Superior temporal gyrus (tissue), 1 donor: ENCODE measurements around the gene SP110.
"Not testable (repeated sequence)": the region's sequence is repeated elsewhere in the genome, so short reads cannot be mapped to it uniquely, and the experiment has no call there.

Source experiments
- DNase-seq: peaks from one replicate; pipeline ENCODE4 v3.0.0-alpha.2; 2016; ENCODE audit errors: extremely low spot score

Gene SP110

DNA sequence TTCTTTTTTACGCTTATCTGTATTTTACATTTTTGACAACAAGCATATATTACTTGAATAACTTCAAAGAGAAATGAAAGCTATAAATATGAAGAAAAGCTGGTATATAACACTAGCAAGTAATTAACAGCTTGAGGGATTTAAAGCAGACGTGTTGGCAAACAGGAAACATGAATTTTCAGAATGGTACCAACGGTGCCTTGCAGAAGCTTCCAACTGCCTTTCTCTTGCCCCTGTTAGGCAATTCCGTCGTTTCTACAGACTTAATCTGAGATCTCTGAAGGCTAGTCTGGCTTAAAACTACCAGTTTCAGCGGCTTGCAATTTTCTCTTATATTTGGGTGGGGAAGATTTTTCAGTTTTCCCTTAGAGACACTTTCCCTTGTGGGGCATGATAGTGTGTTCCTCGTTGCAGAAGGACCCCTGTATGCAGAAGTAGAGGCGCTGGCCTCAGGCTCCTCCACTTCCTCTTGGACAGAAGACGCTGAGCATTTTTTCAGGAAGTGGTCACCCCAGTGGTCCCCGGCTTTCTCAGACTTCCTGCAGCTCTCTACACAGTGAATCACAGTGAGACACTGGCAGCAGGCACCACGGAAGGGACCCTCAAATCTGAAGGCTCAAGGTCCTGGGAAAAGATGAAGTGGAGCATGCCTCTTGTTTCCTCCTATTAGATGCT is 94.9 kb downstream of the SP110 start:
- DNase-seq = no peak

DNA sequence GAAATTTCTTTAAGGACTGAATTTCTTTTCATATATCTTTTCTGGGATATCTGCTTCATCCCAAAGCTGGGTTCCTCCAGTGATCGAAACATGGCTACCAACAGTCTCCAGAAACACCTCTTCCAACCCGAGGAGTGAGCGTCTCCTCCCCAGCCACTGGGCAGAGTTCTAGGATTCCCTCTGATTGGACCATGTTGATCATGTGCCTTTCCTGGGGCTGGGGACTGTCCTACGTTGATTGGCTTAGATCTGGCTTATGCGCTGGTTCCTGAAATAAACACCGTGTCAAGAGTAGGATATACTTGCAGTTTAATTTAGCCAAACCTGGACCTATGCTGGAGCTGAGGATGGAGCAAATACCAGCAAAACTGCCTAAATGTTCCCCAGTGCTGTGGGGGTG is 95.5 kb downstream of the SP110 start:
- DNase-seq = no peak

DNA sequence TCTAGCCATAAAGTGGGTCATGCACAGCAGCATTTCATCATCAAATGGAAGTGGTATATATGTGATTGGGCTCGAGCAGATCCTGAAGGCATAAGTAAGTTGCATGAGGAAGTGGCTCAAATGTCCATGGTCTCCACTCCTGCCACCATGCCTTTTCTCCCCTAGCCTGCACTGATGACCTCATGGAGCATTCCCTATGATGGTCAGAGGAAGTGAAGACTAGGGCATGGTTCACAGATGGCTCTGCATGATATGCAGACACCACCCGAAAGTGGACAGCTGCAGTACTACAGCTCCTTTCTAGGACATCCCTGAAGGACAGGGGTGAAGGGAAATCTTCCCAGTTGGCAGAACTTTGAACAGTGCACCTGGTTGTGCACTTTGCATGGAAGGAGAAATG is 99.4 kb downstream of the SP110 start:
- not testable (repeated sequence) for DNase-seq

DNA sequence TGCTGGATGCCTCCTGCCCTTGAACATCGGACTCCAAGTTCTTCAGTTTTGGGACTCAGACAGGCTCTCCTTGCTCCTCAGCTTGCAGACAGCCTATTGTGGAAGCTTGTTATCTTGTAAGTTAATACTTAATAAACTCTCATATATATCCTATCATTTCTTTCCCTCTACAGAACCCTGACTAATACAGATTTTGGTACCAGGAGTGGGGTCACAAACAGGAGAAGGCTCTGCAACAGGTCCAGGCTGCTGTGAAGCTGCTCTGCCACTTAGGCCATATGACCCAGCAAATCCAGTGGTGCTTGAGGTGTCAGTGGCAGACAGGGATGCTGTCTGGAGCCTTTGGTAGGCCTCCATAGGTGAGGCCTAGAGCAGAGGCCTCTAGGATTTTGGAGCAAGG is 100.0 kb downstream of the SP110 start:
- DNase-seq = not testable (repeated sequence)
